ENCODE results near the gene PCSK5. TPM values are rescaled to one million over a fixed set of nuclear protein-coding genes. Genes with fewer than 3 reads are reported as not detected.

PCSK5 gene
- total RNA-seq, 1 experiment from 2014 or later, result 6.9 TPM

DNA sequence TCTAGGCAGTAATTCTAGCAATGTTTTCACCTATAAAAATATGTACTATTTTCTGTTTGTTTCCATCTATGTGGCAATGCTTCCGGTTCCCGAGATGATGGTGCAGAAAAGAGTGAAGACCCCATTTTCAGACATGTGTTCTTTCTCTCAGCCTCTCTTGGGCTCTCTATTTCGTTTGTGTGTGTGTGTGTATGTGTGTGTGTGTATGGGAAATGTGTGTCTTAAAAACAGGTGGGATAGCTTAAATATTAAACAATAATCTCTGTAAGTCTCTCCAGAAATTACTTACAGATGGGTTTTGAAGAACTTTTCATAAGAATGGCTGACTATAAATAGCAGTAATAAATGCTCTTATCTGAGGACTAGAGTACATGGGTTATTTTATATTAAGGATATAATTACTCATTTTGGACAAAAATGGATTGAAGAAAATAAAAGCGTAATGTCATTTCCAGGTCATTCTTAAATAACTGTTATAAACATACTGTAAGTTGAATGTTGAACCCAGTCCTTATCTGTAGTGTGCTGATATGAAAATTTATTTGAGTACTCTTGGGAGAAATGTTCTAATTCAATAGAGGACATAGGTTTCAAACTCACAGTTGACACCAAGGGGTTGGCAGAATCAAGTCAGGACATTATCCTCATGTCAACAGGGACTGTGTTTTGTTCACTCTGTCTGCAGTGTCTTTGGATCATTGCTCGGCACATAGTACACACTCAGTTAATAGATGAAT lies 31.1 kb downstream of the PCSK5 start:
- no peaks in the 10 kb centered on the region for H3K79me2 ChIP-seq (ENCODE audit: insufficient read depth, low read length)
- RAD21 ChIA-PET (ENCODE audit: low non-redundant PET in 1 of 2, low total read pairs in 2 of 2, uncharacterized antibody in 2 of 2, unreplicated experiment in 2 of 2), result no interaction called here
- intact Hi-C loops (cut with micrococcal nuclease), result no loop called here
- CTCF ChIA-PET, result no interaction called here
- no peak overlapping the region for H2AFZ ChIP-seq (ENCODE audit: low read depth, low read length, poor library complexity, severe bottlenecking)
- H4K20me1 ChIP-seq (ENCODE audit: insufficient read depth), result no peaks in the 10 kb centered on the region
- H3K9me2 ChIP-seq (ENCODE audit: insufficient read depth), result no peaks in the 10 kb centered on the region
- no peak for DNase-seq (ENCODE audit: low read depth, low spot score)
- POLR2A ChIA-PET, result no interaction called here
- no peak overlapping the region for H3K4me2 ChIP-seq (ENCODE audit: low read length)
- no peak overlapping the region for H3K9ac ChIP-seq (ENCODE audit: low read length)
- no peaks in the 10 kb centered on the region for H3K27me3 ChIP-seq (ENCODE audit: insufficient read depth, low read length)
- no TSS peak for BruUV-seq (replicated peaks)
- H3K27ac ChIP-seq (ENCODE audit: low read depth, low read length), result no peak overlapping the region
- TF ChIP-seq, protein P1, sequence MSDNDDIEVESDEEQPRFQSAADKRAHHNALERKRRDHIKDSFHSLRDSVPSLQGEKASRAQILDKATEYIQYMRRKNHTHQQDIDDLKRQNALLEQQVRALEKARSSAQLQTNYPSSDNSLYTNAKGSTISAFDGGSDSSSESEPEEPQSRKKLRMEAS (IDR thresholded peaks at IDR 0.05), result no peak
- TF ChIP-seq EZH2 (IDR thresholded peaks at IDR 0.05), result no peak
- TF ChIP-seq SP1 (IDR thresholded peaks at IDR 0.05; ENCODE audit: low read depth), result no peak
- TF ChIP-seq TCF7L2 (IDR thresholded peaks at IDR 0.05; ENCODE audit: borderline replicate concordance, extremely low read depth, insufficient read depth, insufficient read length), result no peak
- no peak for TF ChIP-seq ZFX (IDR thresholded peaks at IDR 0.05)
- TF ChIP-seq RAD21 (IDR thresholded peaks at IDR 0.05; ENCODE audit: low read depth), result no peak
- TF ChIP-seq, protein P2, sequence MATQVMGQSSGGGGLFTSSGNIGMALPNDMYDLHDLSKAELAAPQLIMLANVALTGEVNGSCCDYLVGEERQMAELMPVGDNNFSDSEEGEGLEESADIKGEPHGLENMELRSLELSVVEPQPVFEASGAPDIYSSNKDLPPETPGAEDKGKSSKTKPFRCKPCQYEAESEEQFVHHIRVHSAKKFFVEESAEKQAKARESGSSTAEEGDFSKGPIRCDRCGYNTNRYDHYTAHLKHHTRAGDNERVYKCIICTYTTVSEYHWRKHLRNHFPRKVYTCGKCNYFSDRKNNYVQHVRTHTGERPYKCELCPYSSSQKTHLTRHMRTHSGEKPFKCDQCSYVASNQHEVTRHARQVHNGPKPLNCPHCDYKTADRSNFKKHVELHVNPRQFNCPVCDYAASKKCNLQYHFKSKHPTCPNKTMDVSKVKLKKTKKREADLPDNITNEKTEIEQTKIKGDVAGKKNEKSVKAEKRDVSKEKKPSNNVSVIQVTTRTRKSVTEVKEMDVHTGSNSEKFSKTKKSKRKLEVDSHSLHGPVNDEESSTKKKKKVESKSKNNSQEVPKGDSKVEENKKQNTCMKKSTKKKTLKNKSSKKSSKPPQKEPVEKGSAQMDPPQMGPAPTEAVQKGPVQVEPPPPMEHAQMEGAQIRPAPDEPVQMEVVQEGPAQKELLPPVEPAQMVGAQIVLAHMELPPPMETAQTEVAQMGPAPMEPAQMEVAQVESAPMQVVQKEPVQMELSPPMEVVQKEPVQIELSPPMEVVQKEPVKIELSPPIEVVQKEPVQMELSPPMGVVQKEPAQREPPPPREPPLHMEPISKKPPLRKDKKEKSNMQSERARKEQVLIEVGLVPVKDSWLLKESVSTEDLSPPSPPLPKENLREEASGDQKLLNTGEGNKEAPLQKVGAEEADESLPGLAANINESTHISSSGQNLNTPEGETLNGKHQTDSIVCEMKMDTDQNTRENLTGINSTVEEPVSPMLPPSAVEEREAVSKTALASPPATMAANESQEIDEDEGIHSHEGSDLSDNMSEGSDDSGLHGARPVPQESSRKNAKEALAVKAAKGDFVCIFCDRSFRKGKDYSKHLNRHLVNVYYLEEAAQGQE (IDR thresholded peaks at IDR 0.05; ENCODE audit: low read depth), result no peak
- no peak for TF ChIP-seq CEBPB (IDR thresholded peaks at IDR 0.05; ENCODE audit: low read depth)
- H3K36me3 ChIP-seq (ENCODE audit: control insufficient read depth in 1 of 2, insufficient read depth in 2 of 2, low read length in 2 of 2), result no peaks in the 10 kb centered on the region
- H3K9me3 ChIP-seq (ENCODE audit: control insufficient read depth in 1 of 2, insufficient read depth in 1 of 2, low read depth in 1 of 2, low read length in 2 of 2), result no peaks in the 10 kb centered on the region
- peaks cover 13 to 27% of the 10 kb centered on the region in 2 experiments for H3K4me1 ChIP-seq (ENCODE audit: control insufficient read depth in 1 of 2, insufficient read depth in 2 of 2, low read length in 2 of 2)
- H3K4me3 ChIP-seq (replicated peaks in 1 of 2; ENCODE audit: low read depth in 1 of 2, low read length in 2 of 2), result no peak overlapping the region
- ATAC-seq, result no peak
